Measurements from ENCODE around the gene NPAT.

GRCh38 chr11:108206171-108206570, 16.3 kb downstream of the NPAT start:
- TF ChIP-seq CTCF (conservative IDR thresholded peaks at IDR 0.05; ENCODE audit: low read depth, low read length): no peak
- TF ChIP-seq RCOR1 (IDR thresholded peaks at IDR 0.05; ENCODE audit: insufficient replicate concordance, low read length): no peak
